ENCODE results near the gene DRD1.
"Not testable (repeated sequence)": the region's sequence is repeated elsewhere in the genome, so short reads cannot be mapped to it uniquely, and the experiment has no call there.

DRD1 gene

GRCh38 chr5:175467983-175468690, 24.2 kb upstream of the DRD1 start:
- no peak for DNase-seq (ENCODE audit: low read depth in 2 of 2)

- no peak for DNase-seq (ENCODE audit: low read depth in 2 of 2)
These were observed 22.8 kb upstream of the DRD1 start for GRCh38 chr5:175466700-175467318.

DNA sequence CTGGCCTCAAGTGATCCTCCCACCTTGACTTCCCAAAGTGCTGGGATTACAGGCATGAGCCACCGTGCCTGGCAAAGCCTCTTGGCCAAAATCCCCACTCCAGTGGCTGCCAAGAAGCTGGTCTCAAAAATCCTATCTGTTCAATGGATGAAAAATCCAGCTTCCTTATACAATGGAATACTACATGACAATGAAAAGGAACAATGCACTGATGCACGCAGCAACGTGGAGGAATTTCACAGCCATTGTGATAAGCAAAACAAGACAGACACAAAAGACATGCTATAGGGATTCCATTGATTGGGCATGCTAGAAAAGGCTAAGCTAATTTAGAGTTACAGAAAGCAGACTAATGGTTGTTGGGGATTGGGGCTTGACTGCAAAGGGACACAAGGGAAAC, 21.3 kb upstream of the DRD1 start:
- DNase-seq (ENCODE audit: low read depth in 2 of 2): no peak

GRCh38 chr5:175464942-175465233, 20.9 kb upstream of the DRD1 start:
- DNase-seq (ENCODE audit: low read depth in 2 of 2): no peak

DNA sequence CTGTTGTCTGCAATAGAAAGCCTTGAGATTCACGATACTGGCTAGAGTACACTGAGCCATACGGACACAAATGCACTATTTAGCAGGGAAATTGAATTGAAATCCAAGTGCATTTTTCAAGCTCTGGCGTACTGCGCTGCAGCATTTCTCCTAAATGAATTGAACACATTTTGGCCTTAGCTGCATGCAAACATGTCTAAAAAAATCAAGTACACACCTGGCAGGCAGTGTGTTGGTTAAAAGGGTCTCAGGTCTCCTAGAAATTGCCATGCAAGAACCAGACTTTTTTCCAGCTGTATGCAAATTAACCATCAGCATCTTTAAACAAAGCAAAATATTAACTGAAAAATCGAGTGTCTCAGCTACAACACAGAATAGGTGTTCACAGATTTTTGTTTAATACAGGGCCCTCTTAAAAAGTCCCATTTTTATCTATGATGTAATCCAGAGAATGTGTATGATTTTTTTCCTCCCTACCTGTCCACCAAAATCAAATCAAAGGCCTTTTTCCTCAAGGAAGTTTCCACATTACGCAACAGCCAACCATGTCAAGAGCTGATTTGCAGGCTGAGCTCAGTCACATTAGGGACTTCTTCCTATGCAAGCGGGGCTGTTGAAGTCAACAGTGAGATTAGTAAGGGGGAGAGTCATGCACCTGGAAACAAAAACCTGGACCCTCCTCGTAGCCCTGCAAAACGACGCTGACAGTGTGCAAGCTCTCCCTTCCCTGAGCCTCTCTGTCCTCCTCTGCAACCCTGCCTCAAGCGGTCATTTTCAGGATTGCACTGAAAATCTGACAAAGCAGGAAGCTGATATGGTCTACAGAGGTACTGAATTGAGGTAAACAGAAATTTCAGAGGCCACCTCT, 20.3 kb upstream of the DRD1 start:
- DNase-seq (ENCODE audit: low read depth in 2 of 2): no peak

GRCh38 chr5:175463641-175464040, 19.7 kb upstream of the DRD1 start:
- no peak for DNase-seq (ENCODE audit: low read depth in 2 of 2)

- no peak for DNase-seq (ENCODE audit: low read depth in 2 of 2)
These were observed 17.4 kb upstream of the DRD1 start for GRCh38 chr5:175461370-175461769.

DNA sequence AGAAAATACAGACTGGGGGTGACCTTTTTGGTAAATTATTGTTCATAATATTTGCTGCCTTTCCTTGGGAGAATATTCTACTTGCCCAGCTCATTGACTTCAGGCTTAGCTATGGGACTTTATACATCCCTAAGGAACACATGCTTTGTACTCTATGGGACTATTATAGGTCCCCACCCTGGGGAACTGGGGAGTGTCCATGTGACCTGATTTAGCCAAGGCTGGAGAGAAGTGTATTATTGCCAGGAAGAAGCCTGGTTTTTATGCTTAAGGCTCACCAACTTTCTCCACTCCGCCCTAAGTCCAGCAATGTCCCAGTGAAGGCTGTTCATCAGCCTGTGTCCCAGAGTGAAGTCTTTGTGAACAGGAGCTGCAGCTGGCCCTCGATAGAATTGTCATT, 16.6 kb upstream of the DRD1 start:
- DNase-seq (ENCODE audit: low read depth in 2 of 2): no peak

DNA sequence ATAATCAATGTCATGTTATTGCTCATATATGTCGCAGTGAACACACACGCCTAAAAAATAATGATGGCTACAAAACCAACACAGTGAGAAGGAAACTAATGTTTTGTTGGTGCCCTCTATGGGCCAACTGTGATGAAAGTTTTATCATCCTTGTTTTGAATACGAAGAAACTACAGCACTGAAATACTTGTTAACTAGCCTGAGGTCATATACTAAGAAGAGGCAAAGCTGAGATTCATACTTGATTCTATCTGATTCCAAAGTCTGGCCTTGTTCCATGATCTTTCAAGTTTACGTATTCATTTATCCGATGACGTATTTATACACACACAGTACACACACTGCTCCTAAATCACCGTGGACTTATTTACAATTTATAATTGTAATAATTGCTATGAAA, 16.1 kb upstream of the DRD1 start:
- DNase-seq (ENCODE audit: low read depth in 2 of 2): no peak

GRCh38 chr5:175457466-175457865, 13.5 kb upstream of the DRD1 start:
- no peak for DNase-seq (ENCODE audit: low read depth in 2 of 2)

GRCh38 chr5:175456105-175456742, 12.2 kb upstream of the DRD1 start:
- no peak for DNase-seq (ENCODE audit: low read depth in 2 of 2)

DNA sequence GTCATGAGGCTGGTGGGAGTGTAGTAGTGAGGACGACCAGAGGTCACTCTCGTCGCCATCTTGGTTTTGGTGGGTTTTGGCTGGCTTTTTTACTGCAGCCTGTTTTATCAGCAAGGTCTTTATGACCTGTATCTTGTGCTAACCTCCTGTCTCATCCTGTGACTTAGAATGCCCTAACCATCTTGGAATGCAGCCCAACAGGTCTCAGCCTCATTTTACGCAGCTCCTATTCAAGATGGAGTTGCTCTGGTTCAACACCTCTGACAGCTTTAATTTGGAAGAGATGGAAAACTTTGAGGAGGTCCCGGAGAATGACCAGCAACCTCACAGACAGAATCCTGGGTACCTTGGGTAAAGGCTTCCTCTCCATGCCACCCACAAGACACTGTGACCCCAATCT, 10.4 kb upstream of the DRD1 start:
- DNase-seq (ENCODE audit: low read depth in 2 of 2): not testable (repeated sequence)

DNA sequence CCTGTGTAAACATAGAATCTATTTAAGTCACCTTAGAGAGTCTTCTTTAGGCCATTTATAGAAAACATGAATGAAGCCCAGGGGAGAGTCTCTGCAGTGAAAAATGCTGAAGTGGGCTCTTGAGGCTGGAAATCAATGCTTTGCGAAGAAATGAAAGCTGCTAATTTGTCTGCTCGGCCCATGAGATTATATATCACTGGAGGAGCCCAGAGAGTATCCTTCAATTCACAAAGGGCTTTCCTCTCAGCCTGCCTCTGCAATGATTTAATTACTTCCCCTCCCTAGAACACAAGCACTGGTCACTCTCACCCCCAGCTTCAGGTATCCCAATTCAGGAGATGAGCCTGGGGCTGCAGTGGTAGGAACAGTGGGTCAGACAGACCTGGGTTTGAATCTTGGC, 8.2 kb upstream of the DRD1 start:
- no peak for DNase-seq (ENCODE audit: low read depth in 2 of 2)

GRCh38 chr5:175448276-175448675, 4.3 kb upstream of the DRD1 start:
- DNase-seq (ENCODE audit: low read depth in 2 of 2): no peak

- no peak for DNase-seq (ENCODE audit: low read depth in 2 of 2)
These were observed 3.6 kb upstream of the DRD1 start for GRCh38 chr5:175447571-175447970.

- DNase-seq (ENCODE audit: low read depth in 2 of 2): not testable (repeated sequence)
These were observed 2.4 kb upstream of the DRD1 start for GRCh38 chr5:175446378-175446777.

- DNase-seq (ENCODE audit: low read depth in 2 of 2): no peak
These were observed 999 bp upstream of the DRD1 start for GRCh38 chr5:175444905-175445456.

- DNase-seq (ENCODE audit: low read depth in 2 of 2): no peak
These were observed 395 bp downstream of the DRD1 start for GRCh38 chr5:175443514-175444059.

DNA sequence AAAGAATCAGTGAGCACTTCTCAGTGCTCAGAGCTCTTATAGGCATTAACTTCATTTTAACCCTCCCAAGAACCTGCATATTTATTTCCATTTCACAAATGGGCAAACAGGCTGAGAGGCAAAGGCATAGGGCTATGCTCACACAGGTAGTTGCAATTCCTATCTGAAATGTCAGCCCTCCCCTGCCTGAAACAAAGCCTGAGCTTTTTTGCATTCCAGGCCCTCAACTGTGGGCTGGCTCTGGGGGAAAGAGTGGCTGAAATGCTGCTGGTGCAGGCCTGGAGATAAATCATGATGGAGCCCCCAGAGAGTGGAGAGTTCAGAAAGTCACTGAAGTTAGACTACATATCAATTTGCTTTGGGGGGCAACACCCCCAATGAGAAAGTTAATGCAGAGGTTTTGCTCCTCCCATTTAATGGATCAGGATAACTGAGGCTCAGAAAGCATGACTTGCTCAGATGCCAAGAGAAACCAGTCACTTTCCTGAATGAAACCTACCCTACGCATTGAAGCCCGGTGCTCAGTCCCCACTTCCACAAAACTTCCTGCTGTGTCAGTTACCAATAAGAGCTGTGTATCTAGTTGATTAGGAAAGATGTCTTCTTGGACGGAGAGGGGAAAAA, 5.6 kb downstream of the DRD1 start:
- no peak for DNase-seq (ENCODE audit: low read depth in 2 of 2)

DNA sequence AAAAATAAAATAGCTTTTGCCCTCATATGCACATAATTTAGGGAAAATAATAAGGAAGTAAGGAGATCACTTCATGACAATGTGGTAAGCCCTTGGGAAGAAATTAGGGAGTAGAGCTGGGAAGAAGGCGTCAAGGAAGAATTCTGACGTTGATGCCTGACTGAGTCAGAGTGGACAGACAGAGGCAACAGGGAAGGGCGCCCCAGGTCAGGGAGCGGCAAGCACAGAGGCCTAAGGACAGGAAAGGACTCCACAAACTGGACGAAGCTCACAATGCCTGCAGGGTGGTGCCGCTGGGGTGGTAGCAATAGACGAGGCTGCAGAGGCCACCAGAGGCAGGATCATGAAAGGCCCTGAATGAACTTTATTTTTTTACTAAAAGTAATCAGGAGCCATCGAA, 7.6 kb downstream of the DRD1 start:
- no peak for DNase-seq (ENCODE audit: low read depth in 2 of 2)

- DNase-seq (ENCODE audit: low read depth in 2 of 2): no peak
These were observed 9.2 kb downstream of the DRD1 start for GRCh38 chr5:175434800-175435199.
